ENCODE measurements around the gene DCUN1D5. TPM values are rescaled to one million over a fixed set of nuclear protein-coding genes. Genes with fewer than 3 reads are reported as not detected.

The DCUN1D5 gene
- total and polyA plus RNA-seq, 2 experiments from 2014 or later, result 136 to 189 TPM

DNA sequence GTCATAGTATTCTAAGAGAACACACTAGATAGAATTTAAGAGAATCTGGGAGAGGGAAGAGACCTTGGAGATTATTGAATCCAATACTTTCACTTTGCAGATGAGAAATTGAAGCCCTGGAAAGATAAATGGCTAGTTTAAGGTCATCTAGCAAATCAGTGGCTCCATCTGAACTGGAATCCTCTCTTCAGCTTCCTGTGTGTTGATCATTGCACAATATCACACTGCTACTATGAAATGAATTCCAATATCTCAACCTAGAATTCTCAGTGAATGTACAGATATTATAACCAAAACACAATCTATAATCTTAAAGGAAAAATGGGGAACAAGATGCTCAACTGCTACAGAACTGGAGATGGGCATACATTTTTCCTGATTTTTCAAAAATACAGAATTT, 44.1 kb downstream of the DCUN1D5 start:
- TF ChIP-seq, protein P1, sequence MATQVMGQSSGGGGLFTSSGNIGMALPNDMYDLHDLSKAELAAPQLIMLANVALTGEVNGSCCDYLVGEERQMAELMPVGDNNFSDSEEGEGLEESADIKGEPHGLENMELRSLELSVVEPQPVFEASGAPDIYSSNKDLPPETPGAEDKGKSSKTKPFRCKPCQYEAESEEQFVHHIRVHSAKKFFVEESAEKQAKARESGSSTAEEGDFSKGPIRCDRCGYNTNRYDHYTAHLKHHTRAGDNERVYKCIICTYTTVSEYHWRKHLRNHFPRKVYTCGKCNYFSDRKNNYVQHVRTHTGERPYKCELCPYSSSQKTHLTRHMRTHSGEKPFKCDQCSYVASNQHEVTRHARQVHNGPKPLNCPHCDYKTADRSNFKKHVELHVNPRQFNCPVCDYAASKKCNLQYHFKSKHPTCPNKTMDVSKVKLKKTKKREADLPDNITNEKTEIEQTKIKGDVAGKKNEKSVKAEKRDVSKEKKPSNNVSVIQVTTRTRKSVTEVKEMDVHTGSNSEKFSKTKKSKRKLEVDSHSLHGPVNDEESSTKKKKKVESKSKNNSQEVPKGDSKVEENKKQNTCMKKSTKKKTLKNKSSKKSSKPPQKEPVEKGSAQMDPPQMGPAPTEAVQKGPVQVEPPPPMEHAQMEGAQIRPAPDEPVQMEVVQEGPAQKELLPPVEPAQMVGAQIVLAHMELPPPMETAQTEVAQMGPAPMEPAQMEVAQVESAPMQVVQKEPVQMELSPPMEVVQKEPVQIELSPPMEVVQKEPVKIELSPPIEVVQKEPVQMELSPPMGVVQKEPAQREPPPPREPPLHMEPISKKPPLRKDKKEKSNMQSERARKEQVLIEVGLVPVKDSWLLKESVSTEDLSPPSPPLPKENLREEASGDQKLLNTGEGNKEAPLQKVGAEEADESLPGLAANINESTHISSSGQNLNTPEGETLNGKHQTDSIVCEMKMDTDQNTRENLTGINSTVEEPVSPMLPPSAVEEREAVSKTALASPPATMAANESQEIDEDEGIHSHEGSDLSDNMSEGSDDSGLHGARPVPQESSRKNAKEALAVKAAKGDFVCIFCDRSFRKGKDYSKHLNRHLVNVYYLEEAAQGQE (IDR thresholded peaks at IDR 0.05; ENCODE audit: unreplicated experiment), result no peak
- TF ChIP-seq STAT1 (IDR thresholded peaks at IDR 0.05; ENCODE audit: unreplicated experiment) (no peak), ZNF331 (CRISPR knock-in tag; IDR thresholded peaks at IDR 0.05; ENCODE audit: low read depth) (no peak), EZH2 (IDR thresholded peaks at IDR 0.05; ENCODE audit: low read depth, unreplicated experiment) (no peak), JUNB (IDR thresholded peaks at IDR 0.05; ENCODE audit: unreplicated experiment) (no peak), NANOG (IDR thresholded peaks at IDR 0.05; ENCODE audit: borderline replicate concordance) (no peak), POLR2AphosphoS5 (IDR thresholded peaks at IDR 0.05; ENCODE audit: low read depth) (no peak), ZNF114 (CRISPR knock-in tag; IDR thresholded peaks at IDR 0.05) (no peak), EZH2phosphoT487 (IDR thresholded peaks at IDR 0.05; ENCODE audit: unreplicated experiment) (no peak)
- no peaks in the 10 kb centered on the region for H3K27me3 ChIP-seq (ENCODE audit: insufficient read depth)
- H3K27ac ChIP-seq (ENCODE audit: low read depth), result no peak overlapping the region
- H3K4me3 ChIP-seq, result no peak overlapping the region
- no peaks in the 10 kb centered on the region for H3K36me3 ChIP-seq (ENCODE audit: insufficient read depth)
- H4K20me1 ChIP-seq (replicated peaks; ENCODE audit: insufficient read depth), result no peaks in the 10 kb centered on the region
- H3K27ac Mint-ChIP-seq, result no peak overlapping the region
- DNase-seq (ENCODE audit: low spot score) (no peak), ATAC-seq (no peak)
- no peaks in the 10 kb centered on the region for H3K4me1 Mint-ChIP-seq
- no peaks in the 10 kb centered on the region for H3K4me1 ChIP-seq (ENCODE audit: insufficient read depth)
- no peaks in the 10 kb centered on the region for H3K79me2 ChIP-seq (replicated peaks; ENCODE audit: insufficient read depth)
- H3K27me3 Mint-ChIP-seq (ENCODE audit: insufficient read depth, low read depth, poor library complexity), result no peaks in the 10 kb centered on the region
- H3K4me3 Mint-ChIP-seq, result no peak overlapping the region
- no peaks in the 10 kb centered on the region for H3F3A ChIP-seq (replicated peaks; ENCODE audit: low read depth)
- H3K9me2 ChIP-seq (ENCODE audit: insufficient read depth), result no peaks in the 10 kb centered on the region
- no peak overlapping the region for H3K4me2 ChIP-seq
- no peak overlapping the region for H2AFZ ChIP-seq
- no peaks in the 10 kb centered on the region for H3K36me3 Mint-ChIP-seq (ENCODE audit: low read depth)
- H3K9me3 Mint-ChIP-seq, result no peaks in the 10 kb centered on the region

DNA sequence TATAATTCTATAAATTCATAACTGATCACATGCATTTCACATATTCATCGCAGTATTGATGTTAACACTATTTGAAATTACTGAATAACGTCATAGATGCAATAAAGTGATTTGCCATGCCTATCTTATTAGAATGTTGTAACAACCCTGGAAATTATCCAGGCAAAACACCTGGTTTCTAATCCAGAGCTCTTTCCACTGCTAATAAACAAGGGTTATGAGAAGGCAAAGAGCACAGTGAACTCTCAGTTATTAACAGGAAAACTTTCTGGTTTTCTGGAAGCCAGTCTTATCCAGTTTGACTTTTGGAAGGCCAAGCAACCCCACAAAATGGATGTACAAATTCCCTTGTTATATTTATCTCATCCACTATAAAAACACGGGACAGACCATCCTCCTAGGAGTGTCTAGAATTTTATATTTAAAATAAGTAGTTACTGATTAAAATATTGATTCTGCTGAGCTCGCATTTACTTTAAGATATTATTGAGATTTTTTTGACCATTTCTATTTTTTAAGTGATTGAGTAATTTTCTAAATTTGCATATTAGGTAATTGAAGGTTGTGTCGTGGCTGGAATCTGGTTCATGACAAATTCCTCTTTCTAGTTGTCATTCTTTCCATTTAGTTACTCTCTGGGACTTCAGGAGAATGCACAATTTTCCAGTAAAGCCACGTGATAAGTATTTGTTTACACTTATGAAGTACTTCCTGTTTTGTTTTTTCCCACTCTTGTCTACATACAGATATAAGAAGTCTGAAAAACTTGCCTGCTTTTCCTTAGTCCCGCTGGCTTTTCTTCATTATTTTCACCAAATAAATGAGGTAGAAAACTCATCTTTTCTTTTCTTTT, 47.9 kb downstream of the DCUN1D5 start:
- no peak for DNase-seq (ENCODE audit: low spot score)
- no peaks in the 10 kb centered on the region for H3K9me2 ChIP-seq (ENCODE audit: insufficient read depth)
- H3K9me3 Mint-ChIP-seq, result no peaks in the 10 kb centered on the region
- no peaks in the 10 kb centered on the region for H3K79me2 ChIP-seq (replicated peaks; ENCODE audit: insufficient read depth)
- H3K4me3 ChIP-seq, result no peak overlapping the region
- no peaks in the 10 kb centered on the region for H3K36me3 Mint-ChIP-seq (ENCODE audit: low read depth)
- no peak overlapping the region for H3K27ac Mint-ChIP-seq
- no peaks in the 10 kb centered on the region for H3K4me1 ChIP-seq (ENCODE audit: insufficient read depth)
- no peak overlapping the region for H2AFZ ChIP-seq
- no peaks in the 10 kb centered on the region for H3K36me3 ChIP-seq (ENCODE audit: insufficient read depth)
- TF ChIP-seq, protein P1 (IDR thresholded peaks at IDR 0.05; ENCODE audit: unreplicated experiment), result no peak
- no peak for TF ChIP-seq POLR2AphosphoS5 (IDR thresholded peaks at IDR 0.05; ENCODE audit: low read depth)
- TF ChIP-seq ZNF114 (CRISPR knock-in tag; IDR thresholded peaks at IDR 0.05), result no peak
- no peak for TF ChIP-seq CREB1 (CRISPR knock-in tag; IDR thresholded peaks at IDR 0.05; ENCODE audit: low read depth)
- no peak for TF ChIP-seq STAT1 (IDR thresholded peaks at IDR 0.05; ENCODE audit: unreplicated experiment)
- TF ChIP-seq ZNF331 (CRISPR knock-in tag; IDR thresholded peaks at IDR 0.05; ENCODE audit: low read depth), result no peak
- TF ChIP-seq EZH2phosphoT487 (IDR thresholded peaks at IDR 0.05; ENCODE audit: unreplicated experiment), result no peak
- no peak overlapping the region for H3K27ac ChIP-seq (ENCODE audit: low read depth)
- H4K20me1 ChIP-seq (replicated peaks; ENCODE audit: insufficient read depth), result no peaks in the 10 kb centered on the region
- H3K4me1 Mint-ChIP-seq, result no peaks in the 10 kb centered on the region
- no peak overlapping the region for H3K4me3 Mint-ChIP-seq
- H3K4me2 ChIP-seq, result no peak overlapping the region
- H3K27me3 Mint-ChIP-seq (ENCODE audit: insufficient read depth, low read depth, poor library complexity), result no peaks in the 10 kb centered on the region
- no peaks in the 10 kb centered on the region for H3F3A ChIP-seq (replicated peaks; ENCODE audit: low read depth)
- ATAC-seq, result no peak
- H3K27me3 ChIP-seq (ENCODE audit: insufficient read depth), result no peaks in the 10 kb centered on the region
